Spleen (tissue), 7 donors: ENCODE measurements around the gene DDX17.

Source experiments
- CTCF ChIP-seq, 11 experiments: fragments of 200-600 bp in 7 of 11; fragments of 450-650 bp in 4 of 11; sonication (generic) in 4 of 11; IDR thresholded peaks in 8 of 11; conservative IDR thresholded peaks in 3 of 11; 1 replicate in 7 of 11; 2 replicates in 4 of 11; pipeline versions ENCODE4 v1.4.0 to v1.8.0; 2016 to 2021; ENCODE audit warnings: antibody characterized with exemption in 11 of 11, inconsistent platforms in 4 of 11, mild to moderate bottlenecking in 1 of 11
- POLR2A ChIP-seq, 3 donors: fragments of 450-650 bp; IDR thresholded peaks; one replicate each; pipeline ENCODE4 v1.5.1; 2017; ENCODE audit warnings: antibody characterized with exemption in 3 of 3, mild to moderate bottlenecking in 1 of 3
- POLR2AphosphoS5 ChIP-seq, 3 donors: sonication (generic); formaldehyde crosslinking; IDR thresholded peaks; one replicate each; pipeline ENCODE4 v1.5.1; 2017; ENCODE audit warnings: antibody characterized with exemption in 3 of 3
- donor health status: DM: no; HTN: no; CAD: no; lungs with moderate emphysema.
- donor health status: DM: no; HTN: no; CAD: no.
- donor health status: DM: no; HTN: no; CAD: no.

GRCh38 chr22:38479096-38479837 lies 26.8 kb downstream of the DDX17 start:
- TF ChIP-seq CTCF (IDR thresholded peaks at IDR 0.05 in 8 of 11, conservative IDR thresholded peaks at IDR 0.05 in 3 of 11), result no peak
- TF ChIP-seq POLR2A (IDR thresholded peaks at IDR 0.05), result no peak
- no peak for TF ChIP-seq POLR2AphosphoS5 (IDR thresholded peaks at IDR 0.05)
